COLO668 (cell line): Measurements from ENCODE around the gene TGFBR2.

ENCODE experiments used
- DNase-seq: peaks from one replicate; lab custom pipeline; 2025; ENCODE audit not compliant: unreplicated experiment; lab: John Stamatoyannopoulos, UW

TGFBR2 gene

DNA sequence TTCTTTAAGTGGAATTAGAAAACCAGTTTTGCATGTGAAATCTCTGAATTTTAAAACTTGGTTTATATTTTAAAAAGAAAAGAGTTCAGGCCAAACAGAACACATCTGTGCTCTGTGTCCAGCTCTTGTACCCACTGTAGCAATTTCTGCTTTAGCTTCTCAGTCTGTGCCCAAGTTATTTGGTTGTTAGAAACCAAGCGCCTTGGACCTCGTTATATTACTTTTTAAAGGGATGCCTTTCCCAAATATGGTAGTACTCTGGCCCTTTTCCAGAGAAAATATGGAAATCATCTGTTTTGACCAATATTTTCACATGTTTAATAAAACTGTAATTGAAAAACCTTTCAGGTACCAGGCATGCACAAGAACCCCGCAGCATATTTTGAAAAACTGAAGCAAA lies 27.3 kb downstream of the TGFBR2 start:
- DNase-seq: no peak

DNA sequence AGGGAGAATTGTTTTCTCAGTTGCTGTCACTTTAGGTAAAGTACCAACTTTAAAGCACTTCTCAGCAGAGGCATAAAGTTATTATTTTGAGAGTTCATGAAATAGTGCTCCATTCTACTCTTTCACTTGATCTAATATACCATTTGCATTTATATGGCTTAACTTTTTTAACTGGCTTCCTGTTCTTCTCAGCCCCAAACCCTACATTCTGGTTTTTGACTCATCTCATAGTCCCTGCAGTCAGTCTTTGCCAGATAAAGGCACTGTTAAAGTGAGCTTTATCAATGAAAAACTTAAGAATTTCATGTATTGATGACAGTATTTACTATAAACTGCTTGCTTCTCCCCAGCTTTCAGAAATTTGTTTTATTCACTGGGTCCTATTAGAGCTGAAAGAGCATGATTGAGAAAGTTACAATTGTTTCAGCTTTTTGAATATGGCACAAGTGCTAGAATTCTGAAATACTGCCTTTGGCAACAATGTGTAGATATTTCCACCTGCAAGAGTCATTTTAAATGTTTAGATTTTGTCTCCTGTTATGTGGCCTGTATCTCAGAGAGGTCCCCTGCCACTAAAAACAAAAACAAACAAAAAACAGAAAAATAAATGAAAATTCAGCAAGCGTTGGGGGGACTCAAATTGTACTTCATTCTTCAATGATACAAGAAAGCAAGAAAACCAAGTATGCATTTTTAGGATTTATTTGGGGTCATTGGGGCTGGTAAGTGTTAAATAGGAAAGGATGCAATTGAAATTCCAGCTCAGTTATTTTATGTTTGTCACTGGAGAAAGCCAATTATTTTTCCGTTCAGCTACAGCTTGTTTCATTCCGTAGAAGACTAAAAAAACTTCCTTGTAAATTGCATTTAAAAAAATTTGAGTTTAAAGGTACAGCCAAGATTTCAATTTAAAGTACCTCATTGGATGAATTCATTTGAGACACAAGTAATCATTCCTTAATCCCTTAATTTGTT lies 28.6 kb downstream of the TGFBR2 start:
- no peak for DNase-seq

DNA sequence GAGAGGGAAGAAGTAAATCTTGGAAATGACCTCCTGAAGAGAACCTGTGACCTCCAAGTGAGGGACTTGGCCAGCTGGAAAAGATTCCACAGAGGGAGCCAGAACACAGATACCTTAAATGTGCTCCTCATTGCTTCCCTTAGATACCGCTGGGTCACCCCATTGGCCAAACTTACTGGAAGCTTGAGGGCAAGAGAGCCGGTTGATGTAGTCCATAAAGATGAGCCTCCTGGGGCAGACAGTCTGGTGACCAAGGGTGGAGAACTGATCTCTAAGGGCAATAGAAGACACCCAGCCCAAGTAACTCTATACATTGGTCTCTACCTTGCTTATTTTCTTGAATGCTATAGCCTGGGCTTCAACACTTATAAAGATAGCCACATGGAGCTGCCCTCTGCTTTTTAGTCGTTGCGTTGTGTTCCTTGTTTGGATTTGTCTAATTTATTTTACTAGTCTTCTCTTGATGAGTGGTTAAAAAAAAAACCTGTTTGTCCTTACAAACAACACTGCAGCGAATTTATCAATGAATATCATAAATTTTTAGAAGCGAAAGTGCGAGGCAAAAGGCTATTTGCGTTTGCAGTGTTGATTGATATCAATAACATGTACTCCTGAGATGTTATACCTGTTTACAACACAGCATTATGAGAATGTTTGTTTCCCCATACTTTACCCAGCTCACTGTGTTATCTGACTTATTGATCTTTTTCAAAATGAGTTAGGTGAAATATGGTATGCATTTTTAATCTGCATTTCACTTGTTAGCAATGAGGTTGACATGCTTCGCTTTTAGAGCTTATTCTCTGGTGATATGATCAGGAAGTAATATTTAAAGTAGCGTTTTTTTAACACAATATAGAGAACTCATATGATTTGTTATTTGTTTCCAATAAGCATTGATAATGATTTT lies 31.2 kb downstream of the TGFBR2 start:
- no peak for DNase-seq

DNA sequence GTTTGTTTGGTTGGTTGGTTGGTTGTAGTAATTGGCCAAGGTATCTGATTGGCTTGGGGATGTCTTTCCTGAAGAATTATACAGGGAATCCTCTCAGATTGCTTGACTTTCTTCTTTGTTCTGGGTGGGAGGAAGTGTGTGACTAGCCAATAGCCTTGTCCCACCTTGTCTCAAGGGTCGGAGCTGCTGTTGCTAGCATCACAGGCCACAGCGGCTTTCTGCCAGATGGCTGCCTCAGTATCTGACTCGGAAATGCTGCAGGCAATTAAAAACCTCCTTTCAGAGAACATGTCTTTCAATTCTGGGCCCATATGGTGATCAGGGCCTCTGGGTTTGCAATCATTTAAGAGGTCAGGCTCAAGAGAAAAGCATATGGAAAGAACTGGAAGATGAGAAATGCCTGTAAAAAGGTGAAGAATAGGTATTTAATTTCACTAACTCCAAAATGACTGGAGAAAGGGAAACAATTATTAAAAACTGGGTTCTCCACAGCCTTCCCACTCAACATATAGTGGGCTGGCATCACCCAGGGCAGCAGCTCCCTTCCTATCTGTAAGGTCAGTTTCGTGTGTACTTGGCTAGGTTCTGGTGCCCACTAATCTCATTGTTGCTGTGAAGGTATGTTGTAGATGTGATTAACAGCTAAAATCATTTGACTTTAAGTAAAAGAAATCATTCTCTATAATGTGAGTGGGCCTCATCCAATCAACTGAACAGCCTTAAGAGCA lies 32.4 kb downstream of the TGFBR2 start:
- DNase-seq: no peak

DNA sequence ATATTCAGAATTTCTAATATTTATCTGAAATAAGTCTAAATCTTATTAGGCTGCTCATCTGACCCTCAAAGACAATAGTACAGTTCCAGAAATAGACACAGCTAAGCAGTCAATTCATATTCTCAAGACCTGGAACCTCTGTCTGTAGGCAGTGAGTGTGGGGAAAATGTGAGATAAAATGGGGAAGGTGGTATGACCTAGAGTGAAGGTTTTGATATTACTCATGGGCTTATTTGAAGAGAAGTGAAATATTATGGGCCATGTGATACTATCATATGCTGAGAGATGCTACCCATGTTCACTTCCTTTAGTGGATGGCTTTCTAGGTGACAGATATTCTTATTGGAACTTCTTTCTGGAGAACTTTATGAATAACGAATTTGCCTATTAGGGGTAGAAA lies 33.5 kb downstream of the TGFBR2 start:
- no peak for DNase-seq

DNA sequence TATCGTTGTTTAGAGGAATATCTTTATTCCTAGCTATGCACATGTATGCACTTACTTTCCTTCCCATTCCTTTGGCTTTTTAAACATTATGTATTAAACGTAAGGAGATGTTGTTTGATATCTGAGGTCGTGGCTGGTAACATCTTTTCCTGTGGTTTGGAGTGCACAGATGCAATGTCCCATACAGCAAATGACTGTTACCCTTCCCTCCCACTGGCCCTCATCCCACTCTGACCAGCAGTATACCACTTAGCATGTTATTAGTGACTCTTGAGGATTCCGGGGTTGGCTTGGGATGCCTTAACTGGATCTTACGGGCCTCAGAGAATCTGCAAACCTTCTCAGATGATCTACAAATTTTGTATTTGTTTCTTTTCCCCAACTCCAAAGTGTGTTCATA lies 34.5 kb downstream of the TGFBR2 start:
- no peak for DNase-seq

DNA sequence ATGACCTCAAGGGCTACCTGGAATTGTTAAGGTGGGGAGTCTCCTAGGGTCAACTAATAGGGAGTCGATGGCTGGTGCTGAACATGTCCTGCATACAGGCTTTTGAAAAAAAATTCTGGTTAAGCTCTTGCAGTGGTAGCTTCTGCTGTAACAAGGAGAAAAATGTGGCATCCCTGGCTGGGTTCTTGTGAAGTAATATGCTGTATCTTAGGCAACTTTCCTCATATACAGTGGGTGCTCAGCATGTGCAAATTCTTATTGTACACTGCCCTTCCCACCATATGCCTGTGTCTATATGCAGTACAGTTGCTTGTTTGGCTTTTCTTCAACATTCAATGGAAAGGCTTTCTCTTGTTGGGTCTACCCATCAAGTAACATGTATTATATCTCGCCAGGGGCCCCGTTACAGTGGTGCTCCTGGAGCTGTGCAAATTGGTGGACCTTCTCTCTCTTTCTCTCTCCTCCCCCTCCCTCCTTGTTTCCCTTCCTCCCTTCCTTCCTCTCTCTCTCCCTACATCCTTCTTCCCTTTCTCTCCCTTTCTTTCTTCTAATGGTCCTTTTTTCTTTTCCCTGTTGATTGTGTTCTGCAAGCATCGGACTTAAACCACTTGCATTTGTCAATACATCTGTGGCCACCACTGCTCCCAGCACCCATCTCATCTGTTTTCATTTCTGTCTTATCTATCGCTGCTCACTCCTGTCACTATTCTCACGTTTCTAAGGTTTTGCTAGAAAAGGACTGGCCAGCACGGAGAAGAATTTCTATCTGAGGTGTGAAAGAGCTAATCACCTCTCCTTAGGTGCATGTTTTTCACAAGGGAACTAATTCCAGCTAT lies 35.2 kb downstream of the TGFBR2 start:
- DNase-seq: no peak

DNA sequence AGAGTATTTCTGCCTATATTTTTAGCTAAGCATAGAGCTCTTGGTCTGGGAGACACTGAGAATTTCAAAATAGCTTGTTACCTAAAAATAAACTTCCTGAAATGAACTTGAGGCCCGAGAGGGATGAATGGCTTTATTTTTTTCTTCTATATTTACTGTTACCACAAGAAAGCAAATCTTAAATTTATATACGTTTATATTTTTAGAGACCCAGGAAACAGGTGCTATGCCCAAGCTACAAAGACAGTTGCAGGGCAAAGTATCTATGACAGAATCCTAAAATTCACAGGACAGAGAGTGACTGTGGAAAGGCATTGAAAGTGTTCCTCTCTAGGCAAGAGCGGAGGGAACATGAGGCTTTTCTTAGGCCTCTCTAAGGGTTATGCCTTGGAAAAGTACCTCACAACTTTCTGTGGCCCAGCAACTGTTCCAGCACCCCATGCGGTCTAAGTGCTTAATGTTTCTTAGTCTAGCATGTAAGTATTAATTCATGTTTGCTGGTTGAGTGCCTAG lies 36.5 kb downstream of the TGFBR2 start:
- no peak for DNase-seq

DNA sequence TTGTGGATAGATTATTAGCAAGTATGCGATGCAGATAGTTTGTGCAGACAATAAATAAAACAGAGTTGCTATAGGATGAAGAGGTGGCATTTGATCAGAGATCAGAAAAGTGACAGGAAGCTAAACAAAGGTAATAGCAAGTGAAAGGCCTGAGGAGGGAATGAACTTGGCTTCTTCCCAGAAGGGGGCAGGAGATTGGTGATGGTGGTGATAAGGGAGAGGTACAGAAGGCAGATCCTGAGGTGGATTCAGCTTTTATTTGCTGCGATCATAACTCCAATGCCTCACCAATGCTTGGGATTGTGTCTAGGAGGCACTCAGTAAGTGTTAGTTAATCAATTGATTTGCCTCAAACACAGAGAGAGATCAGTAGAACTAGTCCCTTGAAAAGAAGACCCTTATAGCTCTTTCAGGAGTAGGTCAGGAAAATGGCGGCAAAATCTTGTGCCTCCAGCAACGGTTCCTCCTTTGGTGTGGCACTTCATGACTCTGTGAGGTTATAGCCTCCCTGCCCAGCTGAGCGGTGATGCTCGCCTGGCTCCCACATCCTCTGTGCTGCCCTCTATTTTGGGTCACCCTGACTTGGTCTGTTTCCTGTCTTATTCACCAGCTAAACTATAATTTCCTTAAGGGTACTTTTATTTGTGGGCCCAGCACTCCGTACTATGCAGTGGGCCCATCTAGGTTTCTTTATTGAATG lies 37.5 kb downstream of the TGFBR2 start:
- DNase-seq: no peak

DNA sequence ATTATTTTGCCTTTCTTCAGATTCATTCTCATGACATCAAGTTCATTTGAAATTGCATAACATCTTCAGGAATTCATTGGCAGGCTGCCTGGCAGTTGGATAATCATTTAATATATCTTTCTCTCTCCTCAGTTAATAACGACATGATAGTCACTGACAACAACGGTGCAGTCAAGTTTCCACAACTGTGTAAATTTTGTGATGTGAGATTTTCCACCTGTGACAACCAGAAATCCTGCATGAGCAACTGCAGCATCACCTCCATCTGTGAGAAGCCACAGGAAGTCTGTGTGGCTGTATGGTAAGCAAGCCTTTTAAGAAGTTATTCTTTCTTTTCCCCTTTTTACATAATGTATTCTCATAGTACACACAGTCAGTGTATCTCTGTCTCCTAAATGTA lies 38.2 kb downstream of the TGFBR2 start:
- no peak for DNase-seq

DNA sequence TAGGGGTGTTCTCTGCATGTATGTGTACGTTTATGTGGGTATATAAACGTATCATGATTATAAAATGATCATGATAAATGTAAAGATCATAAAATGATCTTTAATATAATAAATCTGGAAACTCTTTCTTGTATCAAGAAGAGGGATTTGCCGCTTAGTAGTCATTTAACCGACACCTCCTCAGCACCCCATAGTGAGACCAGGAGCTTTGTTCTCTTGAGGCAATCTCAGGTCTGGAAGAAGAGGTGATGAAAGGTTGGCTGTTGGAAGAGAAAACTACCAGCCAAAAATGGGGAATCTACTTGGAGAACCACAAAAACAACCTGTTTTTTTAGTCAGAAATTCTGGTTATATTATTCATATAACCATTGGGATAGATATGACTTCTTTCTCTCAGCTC lies 38.7 kb downstream of the TGFBR2 start:
- no peak for DNase-seq

DNA sequence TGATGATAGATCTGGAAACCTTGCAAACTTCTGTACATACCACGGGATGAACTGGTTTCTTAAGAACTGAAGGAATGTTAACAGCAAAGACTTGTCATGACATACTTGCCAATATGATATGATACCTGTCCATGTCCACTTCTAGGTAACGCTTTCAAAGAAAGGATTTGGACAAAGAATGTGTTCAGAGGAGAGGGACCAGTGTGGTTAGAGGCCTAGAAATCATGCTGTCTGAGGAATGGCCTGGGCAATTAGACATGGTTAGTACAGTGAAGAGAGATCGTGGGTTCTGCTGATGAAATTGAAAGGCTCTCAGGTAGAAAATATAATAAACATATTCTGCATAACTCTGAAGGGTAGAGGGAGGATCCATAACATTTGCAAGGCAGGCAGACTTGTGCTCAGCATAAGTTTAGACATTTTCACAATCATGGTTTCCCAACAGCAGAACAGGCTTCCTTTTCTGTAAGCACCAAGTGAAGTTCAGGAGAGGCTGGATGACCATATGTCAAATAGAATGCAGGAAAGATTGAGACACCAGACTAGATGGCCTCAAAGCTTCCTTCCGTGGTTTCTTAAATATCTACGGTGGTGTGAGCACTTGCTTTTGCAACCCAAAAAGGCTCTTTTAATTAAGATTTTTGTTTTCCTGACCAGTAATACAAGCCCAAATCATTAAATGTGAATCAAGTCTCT lies 39.9 kb downstream of the TGFBR2 start:
- no peak for DNase-seq

DNA sequence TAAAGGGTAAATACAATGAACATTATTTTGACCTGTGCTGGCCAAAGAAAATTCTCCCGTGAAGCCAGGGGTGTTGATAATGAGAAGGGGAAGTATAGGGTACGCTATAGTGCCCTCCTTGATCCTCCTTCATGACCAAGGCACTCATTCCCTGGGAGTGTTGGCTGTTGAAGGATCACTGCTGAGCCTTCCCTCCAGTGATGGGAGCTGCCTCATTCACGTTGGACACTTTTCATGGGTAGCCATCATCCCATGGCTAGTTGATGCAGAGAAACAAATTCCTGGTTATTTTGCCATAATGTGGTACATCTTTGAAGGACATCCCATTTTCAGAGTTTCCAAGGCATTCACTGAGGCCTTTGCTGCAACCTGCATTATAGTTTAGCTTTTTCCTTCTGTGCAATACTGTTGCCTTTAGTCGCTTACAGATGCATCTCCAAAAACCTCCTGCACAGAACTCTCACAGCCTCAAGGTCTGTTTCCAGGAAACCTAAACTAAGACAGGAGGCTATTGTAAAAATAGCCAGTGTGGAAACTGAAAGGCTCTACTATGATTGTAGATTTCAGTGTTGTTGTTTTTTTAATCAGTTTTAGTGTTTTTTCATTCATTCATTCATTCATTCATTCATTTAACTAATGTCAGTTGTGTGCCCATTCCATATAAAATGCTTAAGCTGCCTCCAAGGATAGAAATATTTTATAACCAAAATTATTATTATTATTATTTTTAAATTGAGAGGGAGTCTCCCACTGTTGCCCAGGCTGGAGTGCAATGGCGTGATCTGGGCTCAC lies 40.8 kb downstream of the TGFBR2 start:
- no peak for DNase-seq

DNA sequence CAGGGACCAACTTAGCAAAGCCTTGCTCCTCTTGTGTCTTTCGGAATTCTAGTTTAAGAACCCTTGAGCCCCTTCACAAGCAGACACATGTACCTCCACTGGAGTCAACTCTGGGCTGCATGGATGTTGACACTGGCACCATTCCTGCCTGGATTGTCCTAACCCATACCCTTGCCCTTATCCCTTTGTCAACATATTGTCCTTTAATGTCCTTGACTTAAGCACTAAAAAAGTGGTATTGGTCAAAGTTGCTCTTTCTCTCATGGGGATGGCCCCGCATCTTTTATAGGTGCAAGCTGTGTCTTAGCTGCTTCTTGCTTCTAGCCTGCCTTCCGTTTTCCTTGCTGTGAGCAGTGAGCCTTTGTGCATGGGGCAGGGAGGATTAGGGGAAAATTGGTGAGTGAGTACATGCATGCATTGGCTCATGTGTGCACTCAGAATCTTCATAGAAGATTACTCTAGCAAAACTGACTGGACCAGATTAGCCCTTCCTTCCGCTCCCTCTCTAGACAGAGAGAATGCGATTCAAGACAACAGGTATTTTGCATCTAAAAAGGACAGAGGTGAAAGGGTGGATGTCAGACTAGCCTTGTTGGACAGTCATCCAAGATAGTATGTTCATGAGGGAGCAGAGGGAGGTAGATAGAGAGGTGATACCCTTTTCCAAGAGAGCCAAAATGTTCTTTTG lies 42.4 kb downstream of the TGFBR2 start:
- DNase-seq: no peak

DNA sequence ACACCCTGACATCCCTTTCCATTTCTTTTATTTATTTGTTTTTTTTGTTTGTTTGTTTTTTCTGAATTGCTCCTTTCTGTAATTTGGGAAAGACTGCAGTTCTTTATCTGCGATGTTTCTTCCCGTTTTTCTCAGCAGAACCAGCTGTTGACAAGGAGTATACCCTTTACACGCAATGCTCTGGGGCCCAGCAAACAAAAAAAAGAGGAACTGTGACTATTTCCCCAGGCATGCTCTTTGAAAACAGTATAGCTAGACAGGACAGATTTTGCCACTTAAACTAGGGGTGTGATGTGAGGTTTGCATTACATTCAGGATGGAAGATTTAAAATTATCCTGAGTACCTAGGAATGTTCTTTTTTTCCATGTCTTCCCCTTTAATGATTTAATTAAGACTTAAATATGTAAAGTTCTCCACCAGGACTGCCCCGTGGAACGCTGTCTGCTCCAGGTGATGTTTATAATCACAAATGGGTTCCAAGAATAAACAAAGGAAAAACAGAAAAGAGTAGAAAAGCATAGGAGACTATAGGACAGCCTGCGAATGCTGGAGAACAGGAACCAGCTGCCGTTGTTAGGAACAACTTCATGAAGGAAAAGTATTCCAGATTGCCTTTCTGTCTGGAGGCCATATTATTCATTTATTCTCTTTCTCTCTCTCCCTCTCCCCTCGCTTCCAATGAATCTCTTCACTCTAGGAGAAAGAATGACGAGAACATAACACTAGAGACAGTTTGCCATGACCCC lies 43.3 kb downstream of the TGFBR2 start:
- no peak for DNase-seq

DNA sequence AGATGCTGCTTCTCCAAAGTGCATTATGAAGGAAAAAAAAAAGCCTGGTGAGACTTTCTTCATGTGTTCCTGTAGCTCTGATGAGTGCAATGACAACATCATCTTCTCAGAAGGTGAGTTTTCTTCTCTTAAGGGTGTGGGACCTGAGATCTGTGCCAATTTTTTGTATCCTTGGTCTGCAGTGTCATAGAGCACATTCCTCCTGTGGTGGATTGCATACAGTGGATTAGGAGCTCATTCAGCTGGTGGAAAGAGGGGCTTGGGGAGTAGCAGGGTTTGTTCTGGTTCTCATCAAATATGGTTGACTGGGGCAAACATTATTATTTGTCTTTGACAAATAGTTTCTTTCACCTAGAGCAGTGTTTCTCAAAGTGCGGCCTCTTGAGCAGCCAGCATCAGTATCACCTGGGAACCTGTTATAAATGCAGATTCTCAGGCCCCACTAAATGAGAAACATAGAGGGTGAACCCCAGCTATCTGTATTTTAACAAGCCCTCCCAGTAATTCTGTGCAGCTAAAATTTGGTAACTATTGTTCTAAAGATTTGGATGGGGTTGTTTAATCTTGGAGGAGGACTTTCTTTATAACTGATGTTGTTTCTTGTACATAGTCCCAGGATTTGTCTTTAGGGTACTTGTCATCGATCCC lies 44.1 kb downstream of the TGFBR2 start:
- no peak for DNase-seq
